Measurements from ENCODE around the gene DLGAP1. TPM values are rescaled to one million over a fixed set of nuclear protein-coding genes. Genes with fewer than 3 reads are reported as not detected.

DLGAP1 gene
- total RNA-seq, 1 donor from 2014 or later = 3.2 TPM

- H3K4me3 ChIP-seq = no peak overlapping the region
- TF ChIP-seq POLR2AphosphoS5 (IDR thresholded peaks at IDR 0.05; ENCODE audit: insufficient read depth in 1 of 2, low read depth in 1 of 2) = no peak
- no peak for TF ChIP-seq POLR2A (IDR thresholded peaks at IDR 0.05)
- TF ChIP-seq CTCF (IDR thresholded peaks at IDR 0.05) = no peak
- H3K9me3 ChIP-seq = no peaks in the 10 kb centered on the region
- intact Hi-C loops (cut with DNase I) = no loop called here
- H3K4me1 ChIP-seq = no peaks in the 10 kb centered on the region
- H3K27ac ChIP-seq = no peak overlapping the region
- no peaks in the 10 kb centered on the region for H3K36me3 ChIP-seq
- DNase-seq (ENCODE audit: extremely low spot score in 2 of 2) = no peak
- no peaks in the 10 kb centered on the region for H3K27me3 ChIP-seq
Measured at GRCh38 chr18:3979024-3979423, 476.1 kb downstream of the DLGAP1 start.

GRCh38 chr18:3973191-3973850 is 481.8 kb downstream of the DLGAP1 start:
- H3K4me3 ChIP-seq = no peak overlapping the region
- no peak overlapping the region for H3K27ac ChIP-seq
- H3K36me3 ChIP-seq = no peaks in the 10 kb centered on the region
- H3K9me3 ChIP-seq = no peaks in the 10 kb centered on the region
- intact Hi-C loops (cut with DNase I) = no loop called here
- H3K4me1 ChIP-seq = no peaks in the 10 kb centered on the region
- no peak for TF ChIP-seq POLR2AphosphoS5 (IDR thresholded peaks at IDR 0.05; ENCODE audit: insufficient read depth in 1 of 2, low read depth in 1 of 2)
- TF ChIP-seq POLR2A (IDR thresholded peaks at IDR 0.05) = no peak
- no peak for TF ChIP-seq CTCF (IDR thresholded peaks at IDR 0.05)
- DNase-seq (ENCODE audit: extremely low spot score in 2 of 2) = no peak
- no peaks in the 10 kb centered on the region for H3K27me3 ChIP-seq

- TF ChIP-seq CTCF (IDR thresholded peaks at IDR 0.05) = no peak
- no peak for TF ChIP-seq POLR2AphosphoS5 (IDR thresholded peaks at IDR 0.05; ENCODE audit: insufficient read depth in 1 of 2, low read depth in 1 of 2)
- no peak for TF ChIP-seq POLR2A (IDR thresholded peaks at IDR 0.05)
- intact Hi-C loops (cut with DNase I) = no loop called here
- Histone ChIP-seq H3K4me3 (no peak overlapping the region), H3K9me3 (no peaks in the 10 kb centered on the region), H3K36me3 (no peaks in the 10 kb centered on the region), H3K27ac (no peak overlapping the region), H3K4me1 (no peaks in the 10 kb centered on the region), H3K27me3 (no peaks in the 10 kb centered on the region)
- DNase-seq (ENCODE audit: extremely low spot score in 2 of 2) = no peak
Measured at GRCh38 chr18:3972291-3972930, 482.7 kb downstream of the DLGAP1 start.

GRCh38 chr18:3970929-3971328 is 484.2 kb downstream of the DLGAP1 start:
- no peaks in the 10 kb centered on the region for H3K27me3 ChIP-seq
- H3K9me3 ChIP-seq = no peaks in the 10 kb centered on the region
- no peaks in the 10 kb centered on the region for H3K4me1 ChIP-seq
- no peaks in the 10 kb centered on the region for H3K36me3 ChIP-seq
- TF ChIP-seq POLR2AphosphoS5 (IDR thresholded peaks at IDR 0.05; ENCODE audit: insufficient read depth in 1 of 2, low read depth in 1 of 2) (no peak), CTCF (IDR thresholded peaks at IDR 0.05) (no peak), POLR2A (IDR thresholded peaks at IDR 0.05) (no peak)
- intact Hi-C loops (cut with DNase I) = no loop called here
- DNase-seq (ENCODE audit: extremely low spot score in 2 of 2) = no peak
- no peak overlapping the region for H3K4me3 ChIP-seq
- H3K27ac ChIP-seq = no peak overlapping the region
